ENCODE results near the gene LYRM1. TPM values are rescaled to one million over a fixed set of nuclear protein-coding genes. Genes with fewer than 3 reads are reported as not detected.

LYRM1 gene
- total RNA-seq, 1 donor from 2014 or later = 31.7 TPM

- no peak for TF ChIP-seq CTCF (conservative IDR thresholded peaks at IDR 0.05)
- H3K9me3 Mint-ChIP-seq = no peaks in the 10 kb centered on the region
- peak overlapping the region; percentile 94 for H3K4me3 Mint-ChIP-seq
- DNase-seq (ENCODE audit: extremely low spot score, unreplicated experiment) = no peak
- H3K27ac Mint-ChIP-seq = peak overlapping the region; percentile 99
- H3K4me1 Mint-ChIP-seq (ENCODE audit: unreplicated experiment) = peaks cover 42% of the 10 kb centered on the region
- H3K27me3 Mint-ChIP-seq = no peaks in the 10 kb centered on the region
- H3K36me3 Mint-ChIP-seq = peaks cover 23% of the 10 kb centered on the region
Measured at GRCh38 chr16:20899071-20899470, 1.5 kb upstream of the LYRM1 start.

- Mint-ChIP-seq H3K4me1 (ENCODE audit: unreplicated experiment) (peaks cover 48% of the 10 kb centered on the region), H3K27ac (peak overlapping the region; percentile 99), H3K4me3 (peak overlapping the region; percentile 94), H3K36me3 (peaks cover 21% of the 10 kb centered on the region), H3K27me3 (no peaks in the 10 kb centered on the region), H3K9me3 (no peaks in the 10 kb centered on the region)
- no peak for DNase-seq (ENCODE audit: extremely low spot score, unreplicated experiment)
- TF ChIP-seq CTCF (conservative IDR thresholded peaks at IDR 0.05) = no peak
Measured at GRCh38 chr16:20899477-20900298, 883 bp upstream of the LYRM1 start.

- peaks cover 56% of the 10 kb centered on the region for H3K4me1 Mint-ChIP-seq (ENCODE audit: unreplicated experiment)
- peak overlapping the region; percentile 99 for H3K27ac Mint-ChIP-seq
- peaks cover 19% of the 10 kb centered on the region for H3K36me3 Mint-ChIP-seq
- H3K4me3 Mint-ChIP-seq = peak overlapping the region; percentile 94
- no peaks in the 10 kb centered on the region for H3K9me3 Mint-ChIP-seq
- H3K27me3 Mint-ChIP-seq = no peaks in the 10 kb centered on the region
- no peak for TF ChIP-seq CTCF (conservative IDR thresholded peaks at IDR 0.05)
- DNase-seq (ENCODE audit: extremely low spot score, unreplicated experiment) = no peak
Measured at GRCh38 chr16:20901068-20901435, 481 bp downstream of the LYRM1 start.

- Mint-ChIP-seq H3K27me3 (no peaks in the 10 kb centered on the region), H3K27ac (peak overlapping the region; percentile 99), H3K4me1 (ENCODE audit: unreplicated experiment) (peaks cover 61% of the 10 kb centered on the region), H3K36me3 (peaks cover 19% of the 10 kb centered on the region), H3K9me3 (no peaks in the 10 kb centered on the region), H3K4me3 (peak overlapping the region; percentile 94)
- no peak for DNase-seq (ENCODE audit: extremely low spot score, unreplicated experiment)
- TF ChIP-seq CTCF (conservative IDR thresholded peaks at IDR 0.05) = no peak
Measured at GRCh38 chr16:20901436-20902112, 1.0 kb downstream of the LYRM1 start.

GRCh38 chr16:20902426-20902825 lies 1.9 kb downstream of the LYRM1 start:
- Mint-ChIP-seq H3K27me3 (no peaks in the 10 kb centered on the region), H3K4me1 (ENCODE audit: unreplicated experiment) (peaks cover 60% of the 10 kb centered on the region)

More at GRCh38 chr16:20902426-20902825, 1.9 kb downstream of the LYRM1 start:
- Mint-ChIP-seq H3K4me3 (peak overlapping the region; percentile 94), H3K27ac (peak overlapping the region; percentile 99), H3K9me3 (no peaks in the 10 kb centered on the region), H3K36me3 (peaks cover 19% of the 10 kb centered on the region)
- no peak for TF ChIP-seq CTCF (conservative IDR thresholded peaks at IDR 0.05)
- no peak for DNase-seq (ENCODE audit: extremely low spot score, unreplicated experiment)

Measured in type B pancreatic cell (in vitro differentiated cells).